Uterus (tissue), 2 donors: Measurements from ENCODE around the gene RAD51D.

Experiments used
- POLR2A ChIP-seq, 2 donors: fragments of 450-650 bp; IDR thresholded peaks; one replicate each; pipeline ENCODE4 v1.6.1; 2016; ENCODE audit warnings: antibody characterized with exemption in 2 of 2, mild to moderate bottlenecking in 1 of 2, moderate library complexity in 1 of 2
- TF ChIP-seq, protein P1 (sequence below), 4 experiments: fragments of 200-600 bp in 2 of 4; fragments of 450-650 bp in 2 of 4; sonication (generic) in 2 of 4; IDR thresholded peaks; one replicate each; pipeline ENCODE4 v1.5.1; 2016 to 2019; ENCODE audit warnings: antibody characterized with exemption in 4 of 4, mild to moderate bottlenecking in 2 of 4, moderate library complexity in 1 of 4

DNA sequence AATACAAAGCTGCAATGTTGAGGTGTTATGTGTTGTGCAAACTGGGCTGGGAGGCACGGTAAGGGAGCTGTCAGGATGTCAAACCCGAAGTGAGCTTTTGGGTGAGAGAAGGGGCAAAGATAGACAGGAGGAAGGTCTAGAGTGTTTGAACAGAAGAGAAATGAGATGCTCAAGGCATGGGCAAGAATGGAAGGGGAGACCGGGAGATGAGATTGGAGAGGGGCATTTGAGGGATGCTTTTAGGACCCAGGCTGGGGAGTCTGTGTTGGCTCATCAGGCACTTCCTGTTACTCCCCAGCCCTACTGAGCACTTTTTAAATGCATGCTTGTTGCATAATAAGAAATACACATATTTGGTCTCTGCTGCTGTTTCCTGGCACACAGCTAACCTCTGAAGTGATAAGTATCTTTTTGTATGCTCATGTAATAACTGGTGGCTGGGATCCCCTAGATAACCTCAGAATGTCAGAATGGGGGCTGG, 41.7 kb upstream of the RAD51D start:
- TF ChIP-seq, protein P1, sequence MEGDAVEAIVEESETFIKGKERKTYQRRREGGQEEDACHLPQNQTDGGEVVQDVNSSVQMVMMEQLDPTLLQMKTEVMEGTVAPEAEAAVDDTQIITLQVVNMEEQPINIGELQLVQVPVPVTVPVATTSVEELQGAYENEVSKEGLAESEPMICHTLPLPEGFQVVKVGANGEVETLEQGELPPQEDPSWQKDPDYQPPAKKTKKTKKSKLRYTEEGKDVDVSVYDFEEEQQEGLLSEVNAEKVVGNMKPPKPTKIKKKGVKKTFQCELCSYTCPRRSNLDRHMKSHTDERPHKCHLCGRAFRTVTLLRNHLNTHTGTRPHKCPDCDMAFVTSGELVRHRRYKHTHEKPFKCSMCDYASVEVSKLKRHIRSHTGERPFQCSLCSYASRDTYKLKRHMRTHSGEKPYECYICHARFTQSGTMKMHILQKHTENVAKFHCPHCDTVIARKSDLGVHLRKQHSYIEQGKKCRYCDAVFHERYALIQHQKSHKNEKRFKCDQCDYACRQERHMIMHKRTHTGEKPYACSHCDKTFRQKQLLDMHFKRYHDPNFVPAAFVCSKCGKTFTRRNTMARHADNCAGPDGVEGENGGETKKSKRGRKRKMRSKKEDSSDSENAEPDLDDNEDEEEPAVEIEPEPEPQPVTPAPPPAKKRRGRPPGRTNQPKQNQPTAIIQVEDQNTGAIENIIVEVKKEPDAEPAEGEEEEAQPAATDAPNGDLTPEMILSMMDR (IDR thresholded peaks at IDR 0.05): no peak
- no peak for TF ChIP-seq POLR2A (IDR thresholded peaks at IDR 0.05)
